VCaP (cell line): ENCODE data around the gene OPRD1.

Experiments used
- H3K27ac ChIP-seq: fragments of 450-650 bp; 2 replicates; pipeline ENCODE4 v1.5.1; 2017
- CTCF ChIP-seq: fragments of 450-650 bp; conservative IDR thresholded peaks from 2 replicates; pipeline ENCODE4 v1.5.1; 2017; ENCODE audit warnings: mild to moderate bottlenecking, moderate library complexity

Gene OPRD1

GRCh38 chr1:28803662-28804061 is 8.3 kb upstream of the OPRD1 start:
- no peak for TF ChIP-seq CTCF
- no peak overlapping the region for H3K27ac ChIP-seq

GRCh38 chr1:28804071-28804470 is 7.9 kb upstream of the OPRD1 start:
- TF ChIP-seq CTCF = no peak
- H3K27ac ChIP-seq = no peak overlapping the region

- no peak overlapping the region for H3K27ac ChIP-seq
- no peak for TF ChIP-seq CTCF
Observed at GRCh38 chr1:28807046-28807445, 4.9 kb upstream of the OPRD1 start.

GRCh38 chr1:28807986-28808385 is 4.0 kb upstream of the OPRD1 start:
- H3K27ac ChIP-seq = no peak overlapping the region
- no peak for TF ChIP-seq CTCF

- H3K27ac ChIP-seq = no peak overlapping the region
- no peak for TF ChIP-seq CTCF
Observed at GRCh38 chr1:28811369-28811765, 603 bp upstream of the OPRD1 start.

GRCh38 chr1:28812669-28813468 is 899 bp downstream of the OPRD1 start:
- TF ChIP-seq CTCF = no peak
- no peak overlapping the region for H3K27ac ChIP-seq

- no peak overlapping the region for H3K27ac ChIP-seq
- no peak for TF ChIP-seq CTCF
Observed at GRCh38 chr1:28813931-28814465, 2.0 kb downstream of the OPRD1 start.
